ENCODE data around the gene E4F1. TPM values are rescaled to one million over a fixed set of nuclear protein-coding genes. Genes with fewer than 3 reads are reported as not detected.
A peak's percentile ranks its signal among the peaks of the same experiment; 100 is the strongest.
"Not testable (repeated sequence)": the region's sequence is repeated elsewhere in the genome, so short reads cannot be mapped to it uniquely, and the experiment has no call there.

E4F1 gene
- total and polyA plus RNA-seq, 9 of the 15 experiments (the other 6 are each of a cell fraction or from before 2014, with no cell fraction given) = 0.48 to 94.9 (median 20.4) TPM

DNA sequence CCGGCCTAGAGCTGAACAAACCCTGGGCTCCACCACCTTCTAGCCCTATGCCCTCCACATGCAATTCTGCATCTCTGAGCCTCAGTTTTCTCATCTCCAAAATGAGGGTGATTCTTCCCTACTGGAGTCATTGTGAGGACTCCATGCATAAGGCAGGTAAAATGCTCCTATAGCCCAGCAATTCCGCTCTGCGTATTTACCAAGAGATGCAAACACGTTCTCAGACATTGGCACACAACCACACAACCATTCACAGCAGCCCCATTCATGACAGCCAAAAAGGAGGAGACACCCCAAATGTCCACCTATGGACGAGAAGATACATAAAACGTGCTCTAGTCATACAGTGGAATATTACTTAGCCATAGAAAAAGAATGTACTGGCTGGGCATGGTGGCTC is 23.1 kb upstream of the E4F1 start:
- in situ Hi-C loops (cut with MboI) (no loop called here), intact Hi-C loops (cut with micrococcal nuclease) (no loop called here)
- Histone ChIP-seq H3K79me2 (ENCODE audit: control insufficient read depth, insufficient read depth, low read length) (peaks cover 8% of the 10 kb centered on the region; the same call in 2 of the 3 replicates), H3K4me3 (no peak overlapping the region), H3K4me2 (ENCODE audit: insufficient read depth, low read length) (no peak overlapping the region), H3K9ac (ENCODE audit: insufficient read depth in 1 of 2, low read depth in 2 of 2, low read length in 2 of 2) (peak overlapping the region in 1 of 2 experiments; percentile 56; a peak in 1 of 4 replicates), H3K36me3 (ENCODE audit: control insufficient read depth, insufficient read depth, low read length) (no peaks in the 10 kb centered on the region), H4K20me1 (replicated peaks; ENCODE audit: control insufficient read depth, insufficient read depth, low read length) (no peaks in the 10 kb centered on the region), H3K9me1 (ENCODE audit: control insufficient read depth, insufficient read depth, low read length) (no peaks in the 10 kb centered on the region), H3K27ac (ENCODE audit: extremely low read depth, low read depth, low read length) (no peak overlapping the region), H3K27me3 (ENCODE audit: control insufficient read depth in 2 of 2, insufficient read depth in 2 of 2, low read length in 2 of 2) (peaks cover 0 to 5% of the 10 kb centered on the region in 2 experiments; a peak in 2 of 5 replicates), H3K4me1 (replicated peaks in 1 of 2; ENCODE audit: control insufficient read depth in 2 of 2, insufficient read depth in 2 of 2, low read length in 2 of 2) (peaks cover 2 to 45% of the 10 kb centered on the region in 2 experiments; a peak in 4 of 5 replicates), H2AFZ (ENCODE audit: low read depth, low read length) (no peak overlapping the region), H3K9me3 (replicated peaks; ENCODE audit: control insufficient read depth, insufficient read depth, low read depth, low read length) (no peaks in the 10 kb centered on the region)
- ATAC-seq (no peak), DNase-seq (ENCODE audit: extremely low read depth in 1 of 4, low spot score in 3 of 4) (no peak), FAIRE-seq (no peak)
- WGBS (ENCODE audit: insufficient coverage, low coverage, missing lambda C conversion rate) = 47% methylated on average over 6 of the region's 6 CpGs
- TF ChIP-seq COPS2 (conservative IDR thresholded peaks at IDR 0.05) (no peak), ZNF146 (CRISPR knock-in tag; IDR thresholded peaks at IDR 0.05; ENCODE audit: unreplicated experiment) (peak; percentile 17), KAT2B (IDR thresholded peaks at IDR 0.05; ENCODE audit: low read depth, low read length) (no peak)
- ChIA-PET CTCF (ENCODE audit: low intra/inter-chr PET ratio) (no interaction called here), POLR2A (interaction anchor here (0.9 kb wide), 1 partner anchor 10 kb away, joined by 5 read pairs; no protein-coding TSS in a partner anchor)
- no TSS peak for BruUV-seq (replicated peaks)

DNA sequence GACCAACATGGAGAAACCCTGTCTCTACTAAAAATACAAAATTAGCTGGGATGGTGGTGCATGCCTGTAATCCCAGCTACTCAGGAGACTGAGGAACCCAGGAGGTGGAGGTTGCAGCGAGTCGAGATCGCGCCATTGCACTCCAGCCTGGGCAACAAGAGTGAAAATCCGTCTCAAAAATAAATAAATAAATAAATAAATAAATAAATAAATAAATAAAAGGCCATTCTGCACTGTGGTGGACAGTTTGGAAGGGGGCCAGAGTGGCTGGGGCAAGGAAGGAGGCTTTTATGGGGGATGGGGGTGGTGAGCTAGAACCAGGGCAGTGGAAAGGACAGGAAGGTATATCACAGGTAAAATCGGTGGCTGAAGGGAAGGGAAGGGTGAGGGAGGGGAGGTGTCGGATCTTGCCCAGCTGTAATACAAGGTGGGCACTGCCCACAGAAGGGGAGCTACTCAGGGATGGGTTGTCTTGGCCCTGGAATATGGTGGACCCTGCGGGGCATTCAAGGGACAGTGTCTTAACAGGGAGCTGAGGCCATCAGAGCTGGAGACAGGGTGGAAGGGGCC is 20.2 kb upstream of the E4F1 start:
- H3K4me1 ChIP-seq (replicated peaks in 1 of 2; ENCODE audit: control insufficient read depth in 2 of 2, insufficient read depth in 2 of 2, low read length in 2 of 2) = peaks cover 9 to 53% of the 10 kb centered on the region in 2 experiments; a peak in 3 of 5 replicates
- POLR2A ChIA-PET = interaction anchor here (0.9 to 1.2 kb wide), 4 partner anchors 9 to 48 kb away, joined by 3 to 8 read pairs (median 4); partner anchors contain the start of gene TRAF7
- CTCF ChIA-PET (ENCODE audit: low intra/inter-chr PET ratio) = interaction anchor here (0.6 kb wide), 1 partner anchor 795 kb away, joined by 3 read pairs; no protein-coding TSS in a partner anchor
- ATAC-seq; DNase-seq (ENCODE audit: extremely low read depth in 1 of 4, low spot score in 3 of 4); H3K27ac ChIP-seq (ENCODE audit: extremely low read depth, low read depth, low read length); in situ Hi-C loops (cut with MboI); H4K20me1 ChIP-seq (replicated peaks; ENCODE audit: control insufficient read depth, insufficient read depth, low read length); H3K9me3 ChIP-seq (replicated peaks; ENCODE audit: control insufficient read depth, insufficient read depth, low read depth, low read length); BruUV-seq (replicated peaks); H3K27me3 ChIP-seq (ENCODE audit: control insufficient read depth in 2 of 2, insufficient read depth in 2 of 2, low read length in 2 of 2); H2AFZ ChIP-seq (ENCODE audit: low read depth, low read length); intact Hi-C loops (cut with micrococcal nuclease); FAIRE-seq; H3K9me1 ChIP-seq (ENCODE audit: control insufficient read depth, insufficient read depth, low read length); H3K4me3 ChIP-seq; H3K4me2 ChIP-seq (ENCODE audit: insufficient read depth, low read length): not testable (repeated sequence)
- 78% methylated on average over 6 of the region's 8 CpGs for WGBS (ENCODE audit: insufficient coverage, low coverage, missing lambda C conversion rate)
- H3K9ac ChIP-seq (ENCODE audit: insufficient read depth in 1 of 2, low read depth in 2 of 2, low read length in 2 of 2) = peak overlapping the region in 1 of 2 experiments; percentile 37; a peak in 1 of 4 replicates
- H3K36me3 ChIP-seq (ENCODE audit: control insufficient read depth, insufficient read depth, low read length) = peaks cover 17% of the 10 kb centered on the region; the same call in 1 of the 3 replicates
- peaks cover 32% of the 10 kb centered on the region for H3K79me2 ChIP-seq (ENCODE audit: control insufficient read depth, insufficient read depth, low read length)

All from K562 (cell line).